GM21576 (cell line): ENCODE measurements around the gene LDAH.

Source experiments
- ATAC-seq: cut with Tn5 transposase; IDR thresholded peaks from one replicate; pipeline ENCODE4 v1.9.1; 2021; ENCODE audit warnings: mild to moderate bottlenecking, moderate library complexity; ENCODE audit not compliant: unreplicated experiment

LDAH gene

DNA sequence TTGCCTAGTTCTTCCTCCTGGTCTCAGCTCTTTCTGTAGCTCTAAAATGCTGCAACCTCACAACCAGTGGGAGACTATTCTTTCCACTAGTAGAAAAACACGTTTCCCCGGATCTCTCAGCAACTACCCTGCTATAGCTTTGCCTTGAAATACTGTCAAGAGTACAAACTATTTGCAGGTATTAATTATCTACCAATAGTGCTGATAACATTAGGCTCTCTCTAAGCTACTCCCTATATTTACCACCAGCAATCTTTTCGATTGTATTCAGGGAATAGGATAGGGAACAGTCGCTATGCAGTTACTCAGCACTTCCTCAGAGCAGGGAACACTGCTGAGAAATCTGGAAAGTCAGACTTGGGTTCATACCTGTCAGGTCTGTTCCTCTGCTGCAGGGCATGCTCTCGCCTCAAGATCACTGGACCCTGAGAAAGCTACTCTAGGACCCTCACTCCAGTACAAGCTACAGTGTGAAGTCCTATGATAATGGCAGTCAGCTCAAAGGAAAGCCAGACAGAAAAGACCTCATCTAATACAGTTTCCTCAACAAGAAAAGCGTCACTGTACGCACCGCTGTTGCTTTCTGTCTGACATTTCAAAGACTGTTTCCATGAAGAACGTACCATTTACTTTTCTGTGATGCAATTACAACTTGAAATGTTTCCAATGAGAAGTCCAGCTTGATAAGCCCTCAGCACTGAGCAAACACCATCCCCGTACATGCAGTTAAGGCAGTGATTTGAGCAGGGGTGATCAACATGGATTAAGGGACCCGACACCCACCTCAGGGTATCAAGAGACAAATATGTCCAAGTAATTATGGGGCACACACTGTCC lies 133.3 kb downstream of the LDAH start:
- ATAC-seq, result no peak

DNA sequence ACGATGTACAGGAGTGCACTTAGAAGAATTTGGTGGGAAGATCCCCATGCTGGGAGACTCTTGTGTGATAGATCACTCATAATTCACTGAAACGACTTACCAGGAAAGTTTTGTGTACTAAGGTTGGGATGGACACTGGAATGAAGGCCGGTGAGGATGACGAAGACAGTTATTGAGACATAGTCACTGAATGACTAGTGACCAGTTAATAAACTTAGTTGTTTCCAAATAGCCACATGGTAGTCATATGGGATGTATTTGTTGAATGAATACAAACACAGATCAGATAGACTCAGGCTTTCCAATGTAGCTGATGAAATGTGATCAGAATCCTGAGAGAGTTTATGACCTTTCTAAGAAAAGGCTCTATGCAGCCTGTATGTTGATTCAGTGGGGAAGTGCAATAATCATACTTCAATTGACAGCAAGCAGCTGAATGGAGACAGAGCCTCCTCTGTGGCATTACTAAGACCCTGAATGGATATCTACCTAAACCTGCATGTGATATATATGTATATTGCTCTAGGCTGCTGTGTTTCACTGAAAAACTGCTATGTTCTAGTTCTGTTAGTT lies 135.6 kb downstream of the LDAH start:
- ATAC-seq, result no peak

DNA sequence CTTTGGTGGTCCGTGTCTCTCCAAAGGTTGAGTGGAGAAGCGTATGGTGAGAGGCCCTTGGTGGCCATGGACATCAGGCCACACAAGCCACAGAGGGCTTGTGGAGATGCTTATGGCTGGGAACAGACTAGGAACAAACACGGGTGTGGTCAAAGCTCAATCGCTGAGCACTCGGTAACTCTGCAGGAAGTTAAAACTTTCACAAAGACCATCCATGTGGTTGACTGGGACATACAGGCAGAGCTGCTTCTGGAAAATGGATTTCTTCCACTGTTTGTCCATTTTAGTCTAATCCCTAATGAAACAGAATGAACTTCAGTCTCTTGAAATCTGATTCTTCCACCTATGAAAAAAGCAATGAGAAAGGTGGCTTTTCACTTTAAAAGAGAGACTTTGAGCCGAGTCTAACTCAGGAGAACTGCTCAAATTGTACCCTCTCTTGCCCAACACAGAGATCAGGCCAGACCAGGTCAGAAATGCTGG lies 138.3 kb downstream of the LDAH start:
- no peak for ATAC-seq

DNA sequence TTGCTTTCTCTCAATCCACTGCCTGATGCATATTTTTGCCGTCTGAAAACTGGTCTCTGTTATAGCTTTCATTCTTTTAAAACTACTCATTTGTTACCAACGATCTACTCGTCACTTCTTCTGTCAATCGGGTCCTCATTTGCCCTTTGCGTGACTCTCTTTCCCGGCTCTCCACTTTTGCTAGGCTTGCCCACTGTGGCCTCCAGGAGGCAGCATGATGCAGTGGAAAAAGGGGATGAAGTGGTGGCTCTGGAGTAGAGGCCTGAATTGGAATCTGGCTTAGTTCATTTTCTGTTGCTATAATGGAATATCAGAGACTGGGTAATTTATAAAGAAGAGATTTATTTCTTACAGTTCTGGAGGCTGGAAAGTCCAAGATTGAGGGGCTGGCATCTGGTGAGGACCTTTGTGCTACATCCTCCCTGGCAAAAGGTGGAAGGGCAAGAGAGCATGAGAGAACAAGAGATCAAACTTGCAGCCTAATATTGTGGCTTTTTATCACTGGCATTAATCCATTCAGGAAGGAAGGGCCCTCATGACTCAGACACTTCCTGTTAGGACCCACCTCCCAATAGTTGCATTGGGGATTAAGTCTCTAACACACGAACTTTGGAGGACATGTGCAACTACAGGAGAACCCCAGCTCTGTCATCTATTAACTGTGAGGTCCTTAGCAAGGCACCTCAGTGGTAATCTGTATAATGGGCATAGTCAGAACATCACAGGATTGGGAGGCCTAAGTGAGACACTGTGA lies 140.6 kb downstream of the LDAH start:
- ATAC-seq, result no peak

DNA sequence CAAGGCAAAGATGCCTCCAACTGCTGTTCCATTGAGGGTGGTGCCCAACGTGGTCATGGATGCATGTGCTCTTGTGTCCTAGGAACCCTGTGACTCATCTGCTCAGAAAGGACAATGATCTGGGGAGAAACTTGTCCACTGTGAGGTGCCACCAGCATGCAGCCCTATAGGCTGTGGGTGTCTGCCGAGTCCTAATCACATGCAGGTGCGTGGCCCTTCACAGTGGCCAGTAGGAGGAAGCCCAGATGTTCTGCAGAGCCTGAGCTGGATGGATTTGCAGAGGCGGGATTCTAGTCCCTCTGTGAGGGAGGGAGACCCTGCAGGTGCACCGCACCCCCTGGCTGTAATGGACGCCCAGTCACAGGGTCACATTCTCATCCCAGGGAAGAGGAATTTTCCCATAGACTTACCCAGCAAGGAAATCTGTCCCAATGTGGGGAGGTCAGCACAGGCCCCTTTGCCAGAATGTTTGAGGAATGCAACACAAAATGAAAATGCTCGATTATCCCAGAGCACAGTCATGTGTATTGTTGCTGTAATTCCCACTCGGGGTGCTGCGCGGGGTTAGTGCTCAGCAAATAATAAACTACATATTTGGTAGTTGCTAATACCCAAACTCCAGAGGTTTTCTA lies 142.0 kb downstream of the LDAH start:
- no peak for ATAC-seq

DNA sequence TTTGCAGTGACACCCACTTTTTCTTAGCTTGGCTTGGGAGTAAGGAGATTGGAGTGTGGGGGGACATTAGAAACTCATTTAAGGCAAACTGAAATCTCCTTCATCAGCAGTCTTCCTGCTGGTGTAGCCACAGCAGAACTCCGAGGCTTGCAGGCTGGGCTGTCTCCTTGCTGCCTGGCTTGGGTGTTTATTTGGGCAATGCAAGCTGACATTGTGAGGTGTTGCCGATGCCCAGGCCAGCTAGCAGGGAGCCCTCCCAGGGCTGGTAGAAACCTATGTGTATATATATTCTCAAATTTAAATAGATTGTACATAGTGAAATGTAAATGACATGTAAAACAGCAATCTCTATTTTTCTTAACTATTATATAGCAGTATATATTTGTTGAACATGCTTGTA lies 144.1 kb downstream of the LDAH start:
- no peak for ATAC-seq

DNA sequence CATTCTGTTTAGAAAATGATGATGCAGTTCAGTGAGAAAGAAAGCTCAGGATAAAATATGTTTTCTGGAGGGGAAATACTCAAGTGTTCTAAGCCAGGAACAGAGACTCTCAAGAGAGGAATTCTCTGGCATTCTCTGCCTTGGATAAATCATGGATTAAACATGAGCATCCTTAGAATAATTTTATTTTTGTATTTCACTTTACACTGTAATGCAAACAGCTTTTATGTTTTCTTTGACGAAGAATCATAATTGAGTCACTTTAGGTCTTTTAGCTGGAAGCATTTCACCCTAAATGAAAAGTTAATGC lies 144.9 kb downstream of the LDAH start:
- ATAC-seq, result no peak

DNA sequence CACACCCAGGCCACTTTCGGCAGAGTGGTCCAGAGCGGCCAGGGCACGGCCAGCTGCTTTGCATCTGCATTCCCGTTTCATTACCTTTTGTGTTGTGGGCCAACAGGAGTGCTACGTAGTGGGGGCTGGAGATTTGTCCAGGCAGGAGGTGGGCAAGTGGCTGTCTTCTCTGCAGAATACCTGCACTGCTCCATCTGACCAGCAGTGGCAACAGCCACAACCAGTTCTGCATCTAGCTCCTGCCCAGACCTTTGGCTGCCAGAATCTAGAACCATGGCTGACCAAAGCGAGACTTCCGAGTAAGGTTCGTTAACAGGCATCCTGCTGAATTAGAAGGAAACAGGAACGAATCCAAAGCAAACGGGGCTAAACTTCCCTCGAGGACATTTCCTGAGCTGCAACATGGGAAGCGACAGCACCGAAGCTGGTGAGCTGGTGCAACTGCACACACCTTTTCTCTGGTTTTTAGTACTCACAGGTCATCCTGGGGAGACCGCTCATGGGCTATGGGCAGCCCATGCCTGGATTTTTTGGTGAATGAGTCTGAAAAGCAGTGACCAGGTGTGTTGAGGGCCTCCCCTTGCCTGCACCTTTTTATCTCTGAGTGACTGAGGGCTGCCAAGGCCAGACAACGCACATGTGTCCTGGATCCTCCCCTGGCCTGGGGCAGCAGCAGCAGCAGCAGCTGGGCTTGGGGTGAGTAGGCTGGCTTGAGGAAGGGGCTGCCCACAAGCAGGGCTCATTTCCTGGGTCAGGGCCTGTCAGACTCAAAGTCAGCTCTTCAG lies 145.4 kb downstream of the LDAH start:
- peak; percentile 31 for ATAC-seq

DNA sequence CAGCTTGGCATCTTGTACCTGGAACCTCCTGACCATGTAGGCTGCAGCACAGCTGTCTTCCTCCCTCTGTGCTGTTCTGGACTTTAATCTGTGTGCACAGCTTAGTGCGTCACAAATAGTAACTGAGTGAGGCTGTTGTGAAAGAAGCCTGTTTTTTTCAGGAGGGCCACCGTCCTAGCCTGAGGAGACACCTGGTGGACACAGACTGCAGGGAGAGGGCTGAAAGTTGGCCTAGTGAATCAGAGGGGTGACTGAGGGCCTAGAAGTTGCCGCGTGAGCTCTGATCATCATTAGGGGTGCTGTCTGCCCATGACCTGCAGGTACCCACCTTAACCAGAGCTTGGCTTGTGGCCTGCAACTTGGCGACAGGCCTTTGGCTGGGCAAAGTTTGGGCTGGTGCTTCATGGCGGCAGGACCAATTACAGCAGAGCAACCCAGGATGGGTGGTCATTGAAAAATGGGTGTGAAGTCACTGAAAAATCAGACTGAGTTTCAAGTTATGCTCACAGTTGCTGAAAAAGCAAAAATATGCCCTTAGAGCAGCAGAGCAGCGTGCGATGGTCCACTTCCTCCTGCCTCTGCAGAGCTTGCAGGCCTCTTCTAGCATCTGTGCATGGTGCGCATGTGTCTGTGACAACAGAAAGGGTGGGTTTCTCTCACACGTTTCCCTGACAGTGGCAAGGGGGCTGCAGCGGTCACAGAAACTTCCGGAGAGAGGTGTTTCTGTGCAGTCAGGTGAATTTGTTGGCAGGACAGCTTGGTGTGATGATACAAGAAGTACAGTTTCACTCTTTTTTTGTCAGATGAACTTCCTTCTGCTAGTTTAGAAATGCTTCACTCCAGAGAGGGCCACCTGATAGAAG lies 146.3 kb downstream of the LDAH start:
- ATAC-seq, result peak; percentile 69

DNA sequence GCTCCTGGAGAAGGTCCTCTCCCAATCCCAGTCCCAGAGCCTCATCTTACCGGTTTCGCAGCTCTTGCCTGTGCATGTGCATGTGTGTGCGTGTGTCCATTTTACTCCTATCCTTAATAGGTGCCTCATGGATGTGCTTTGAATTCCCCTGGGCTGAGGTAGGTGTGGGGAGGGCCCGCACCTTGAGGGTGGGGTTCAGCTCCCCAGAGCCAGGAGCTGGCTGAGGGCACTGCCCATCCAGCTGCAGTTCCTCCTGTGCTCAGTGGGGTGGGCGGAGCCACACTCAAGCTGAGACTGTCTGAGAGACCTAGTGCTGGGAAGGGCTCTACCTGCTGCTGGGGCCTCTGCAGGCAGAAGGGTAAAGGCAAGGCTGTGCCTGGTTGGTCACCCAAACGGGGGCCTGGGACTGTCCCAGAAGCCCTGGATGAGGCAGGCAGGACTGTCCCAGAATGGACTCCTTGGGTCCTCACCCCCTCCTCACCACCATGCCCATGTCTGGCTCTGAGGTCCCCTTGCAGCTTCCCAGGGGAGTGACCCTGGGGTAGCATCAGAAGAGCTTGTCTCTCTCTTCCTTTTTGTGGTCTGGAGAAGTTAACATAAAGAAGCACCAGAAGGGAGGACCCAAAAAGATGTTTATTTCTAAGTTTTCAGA lies 147.1 kb downstream of the LDAH start:
- peak; percentile 48 for ATAC-seq

DNA sequence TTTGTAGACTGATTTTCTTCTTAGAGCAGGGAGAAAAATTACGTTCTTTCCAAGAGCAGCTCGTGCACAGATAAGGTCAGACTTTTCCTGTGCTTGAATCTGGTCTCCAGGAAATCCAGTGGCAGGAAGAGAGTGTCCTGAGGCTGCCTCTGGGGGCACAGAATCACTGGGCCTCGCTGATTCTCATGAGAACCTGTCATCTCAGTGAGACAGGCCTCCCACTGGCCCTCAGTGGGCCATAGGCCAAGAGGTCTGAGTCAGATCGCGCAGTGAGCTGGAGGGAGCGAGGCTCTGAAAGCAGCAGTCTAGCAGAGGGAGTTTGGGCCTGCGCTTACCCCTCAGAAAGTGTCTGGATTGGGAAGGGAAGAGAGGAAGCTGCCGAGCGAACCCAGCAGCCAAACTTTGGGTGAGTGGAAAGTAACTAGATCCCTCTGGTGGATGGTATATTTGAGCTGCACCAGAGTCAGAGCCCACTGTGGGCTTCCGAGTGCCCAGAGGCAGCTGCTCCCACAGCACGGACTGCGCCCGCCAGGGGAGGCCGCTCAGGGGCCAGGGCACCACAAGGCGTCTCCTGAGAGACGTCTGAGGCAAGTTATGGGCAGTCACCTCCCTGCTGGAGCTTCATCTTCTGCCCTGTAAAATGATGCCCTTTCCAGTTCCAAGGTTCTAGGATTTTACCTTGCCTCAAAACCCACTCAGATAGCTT lies 147.8 kb downstream of the LDAH start:
- no peak for ATAC-seq

DNA sequence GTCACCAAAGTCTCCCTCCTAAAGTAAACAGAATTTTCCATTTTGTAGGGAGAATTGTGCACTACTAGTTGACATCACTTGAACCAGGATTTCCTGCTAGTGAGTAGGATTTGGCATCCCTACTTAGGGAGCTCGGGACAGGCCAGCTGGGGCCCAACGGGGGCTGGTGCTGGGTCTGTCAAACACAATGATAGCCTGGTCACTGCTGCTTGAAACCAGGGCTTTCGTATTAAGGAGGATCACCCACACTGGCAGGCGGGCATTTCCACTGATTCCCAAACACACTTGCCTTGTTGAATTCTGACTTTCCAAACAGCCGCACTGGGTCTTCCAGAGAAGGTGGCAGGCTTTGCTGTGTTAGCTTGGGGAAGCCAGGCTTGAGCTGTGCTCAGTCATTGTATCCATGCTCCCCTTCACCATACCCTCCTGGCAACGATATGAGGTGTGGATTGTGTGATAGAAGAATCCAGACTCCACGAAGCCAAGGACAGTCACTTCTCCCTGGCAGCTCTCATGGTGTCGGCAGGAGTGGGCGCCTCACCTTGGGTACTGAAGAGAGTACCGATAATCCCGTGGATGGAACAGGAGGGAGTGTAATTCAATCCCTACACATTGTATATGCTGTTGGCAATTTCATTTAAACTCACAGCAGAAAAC lies 148.5 kb downstream of the LDAH start:
- ATAC-seq, result no peak

DNA sequence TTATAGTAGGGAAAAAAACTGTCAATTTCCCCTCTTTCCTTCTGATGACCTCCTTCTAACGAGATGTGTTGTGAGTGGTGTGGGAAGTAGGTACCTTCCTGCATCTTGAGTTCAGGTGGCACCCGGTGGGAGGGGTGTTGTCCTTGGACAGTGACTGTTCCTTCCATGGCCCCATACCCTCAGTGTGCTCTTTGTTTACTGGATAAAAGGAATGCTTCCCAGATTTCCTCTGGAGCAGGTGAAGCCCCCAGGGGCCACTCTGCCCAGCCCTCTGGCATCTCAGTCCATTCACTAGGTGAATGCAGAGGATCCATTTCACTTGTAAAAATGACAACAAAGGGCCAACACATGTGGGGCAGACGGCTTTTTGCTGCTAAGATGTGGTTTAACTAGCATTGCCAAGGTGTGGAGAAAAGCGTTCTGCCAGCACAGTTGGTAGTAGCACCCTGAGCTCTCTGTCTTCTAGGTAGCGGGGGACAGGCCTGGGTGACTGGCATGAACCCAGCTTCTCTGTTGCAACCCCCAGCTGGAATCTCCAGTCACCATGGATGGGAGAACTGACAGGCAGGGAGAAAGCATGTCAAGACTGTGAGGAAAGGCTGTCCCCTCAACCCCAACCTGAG lies 149.1 kb downstream of the LDAH start:
- ATAC-seq, result no peak

DNA sequence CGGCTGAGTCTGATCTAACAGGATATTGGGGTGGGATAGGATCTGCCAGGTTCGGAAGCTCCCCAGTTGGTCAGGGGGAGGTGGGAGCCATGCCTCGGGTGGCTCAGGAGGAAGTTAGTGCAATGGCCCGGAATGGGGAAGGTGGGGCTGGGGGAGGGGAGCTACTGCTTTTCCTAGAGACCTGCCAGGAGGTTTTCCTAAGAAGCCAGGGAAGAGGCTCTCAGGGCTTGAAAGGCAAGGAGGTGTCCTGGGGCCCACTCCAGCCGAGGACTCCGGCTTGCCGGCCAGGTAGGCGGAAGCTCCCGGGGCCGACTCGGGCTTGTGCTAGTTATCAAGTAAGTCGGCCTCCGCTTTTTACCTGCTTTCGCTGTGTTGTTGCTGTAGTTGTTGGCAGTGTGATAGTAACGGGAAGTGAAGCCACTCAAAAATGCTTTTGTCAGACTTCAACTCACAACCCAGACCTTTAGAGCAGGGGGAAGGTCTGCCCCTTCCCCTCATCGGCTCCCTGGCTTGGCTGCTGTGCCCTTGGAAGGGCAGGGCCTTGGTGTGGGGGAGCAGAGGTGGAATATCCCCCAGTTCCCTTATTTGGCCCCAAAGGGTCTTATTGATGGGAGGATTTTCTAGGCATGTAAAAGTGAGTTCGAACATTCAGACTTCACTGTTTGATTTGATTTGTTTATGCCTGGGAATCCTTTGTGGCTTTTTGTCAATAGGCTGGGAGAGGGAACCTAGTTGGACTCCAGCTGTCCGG lies 150.5 kb downstream of the LDAH start:
- no peak for ATAC-seq

DNA sequence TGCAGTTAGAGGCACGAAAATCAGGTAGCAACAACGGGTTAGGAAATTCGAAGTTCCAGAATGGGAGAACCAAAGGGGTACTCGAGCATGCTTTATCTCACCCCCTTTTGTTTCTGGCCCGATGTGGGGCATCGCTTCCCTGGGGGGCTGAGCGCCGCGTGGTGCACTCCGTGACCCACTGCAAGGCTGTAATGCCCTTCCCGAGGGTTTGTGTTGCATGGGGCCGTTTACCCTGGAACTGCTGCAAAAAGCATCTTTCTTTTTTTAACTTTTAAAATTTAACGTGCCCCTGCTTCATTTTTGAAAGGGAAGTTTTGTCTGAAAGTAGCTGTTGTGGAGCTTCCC lies 151.2 kb downstream of the LDAH start:
- ATAC-seq, result no peak

DNA sequence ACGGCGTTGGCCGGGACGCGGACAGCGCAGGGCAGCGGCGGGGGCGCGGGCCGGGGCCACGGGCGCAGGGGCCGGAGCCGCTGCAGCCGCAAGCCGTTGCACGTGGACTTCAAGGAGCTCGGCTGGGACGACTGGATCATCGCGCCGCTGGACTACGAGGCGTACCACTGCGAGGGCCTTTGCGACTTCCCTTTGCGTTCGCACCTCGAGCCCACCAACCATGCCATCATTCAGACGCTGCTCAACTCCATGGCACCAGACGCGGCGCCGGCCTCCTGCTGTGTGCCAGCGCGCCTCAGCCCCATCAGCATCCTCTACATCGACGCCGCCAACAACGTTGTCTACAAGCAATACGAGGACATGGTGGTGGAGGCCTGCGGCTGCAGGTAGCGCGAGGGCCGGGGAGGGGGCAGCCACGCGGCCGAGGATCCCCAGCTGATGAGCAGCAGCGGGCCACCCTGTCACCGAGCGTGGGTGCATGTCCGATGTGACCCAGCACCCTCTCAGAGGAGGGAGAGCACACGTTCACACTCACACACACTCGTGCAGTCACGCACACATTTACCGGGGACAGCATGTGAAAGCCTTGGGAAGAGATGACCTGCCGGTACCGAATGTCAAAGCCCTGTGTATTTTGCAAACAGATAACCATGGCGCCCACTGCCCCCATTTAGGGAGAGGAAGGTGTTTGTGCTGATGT lies 151.7 kb downstream of the LDAH start:
- no peak for ATAC-seq
